Body of pancreas (tissue), 4 donors: Measurements from ENCODE around the gene LRRC9. TPM values are rescaled to one million over a fixed set of nuclear protein-coding genes. Genes with fewer than 3 reads are reported as not detected.
A peak's percentile ranks its signal among the peaks of the same experiment; 100 is the strongest.

Experiments used
- ATAC-seq: fragments of 150-250 bp; one replicate; pipeline ENCODE4 v1.9.1; 2016
- DNase-seq, 4 donors: peaks; one replicate each; pipeline ENCODE4 v3.0.0-alpha.2; 2019
- H3K27ac ChIP-seq, 4 donors: fragments of 200-600 bp; sonication (generic); 1 replicate in 3 of 4; 2 replicates in 1 of 4; pipeline versions ENCODE4 v1.5.1 to v1.6.1; 2016 to 2019; ENCODE audit warnings: mild to moderate bottlenecking in 1 of 4, mixed read lengths in 1 of 4, moderate library complexity in 1 of 4
- H3K27me3 ChIP-seq, 2 donors: fragments of 200-600 bp; sonication (generic); one replicate each; pipeline ENCODE4 v1.6.0; 2016; ENCODE audit warnings: mild to moderate bottlenecking in 1 of 2
- H3K36me3 ChIP-seq, 2 donors: fragments of 200-600 bp; sonication (generic); replicated peaks in 1 of 2; 2 replicates each; pipeline ENCODE4 v1.5.1; 2016; ENCODE audit warnings: low read depth in 2 of 2; ENCODE audit not compliant: insufficient read depth in 1 of 2
- H3K4me1 ChIP-seq: fragments of 200-600 bp; sonication (generic); one replicate; pipeline ENCODE4 v1.6.0; 2016
- H3K4me3 ChIP-seq, 2 donors: fragments of 200-600 bp; sonication (generic); 1 replicate in 1 of 2; 2 replicates in 1 of 2; pipeline ENCODE4 v1.5.1; 2016 to 2019
- H3K9me3 ChIP-seq, 3 donors: fragments of 200-600 bp; sonication (generic); 1 replicate in 2 of 3; 2 replicates in 1 of 3; pipeline ENCODE4 v1.5.1; 2016
- POLR2A ChIP-seq, 3 donors: fragments of 450-650 bp; IDR thresholded peaks; one replicate each; pipeline ENCODE4 v1.6.1; 2016; ENCODE audit warnings: antibody characterized with exemption in 3 of 3, mild to moderate bottlenecking in 2 of 3
- WGBS, 2 donors: methylation state at CpG; one replicate each; pipeline ENCODE4 v1.1.5; 2017; 5-methylcytosine and 5-hydroxymethylcytosine counted together
- intact Hi-C: fragments of 100-400 bp; cut with DNase I; formaldehyde crosslinking; loops from one replicate; pipeline ENCODE4 v1.15.1; 2023
- total RNA-seq, 2 donors: library from RNA; depleted of rRNA; stranded (reverse); fragments of >200 nt; gene quantifications; one replicate each; pipeline ENCODE4 v1.1.0, GENCODE V29; 2016
- TF ChIP-seq, protein P1 (sequence below), 7 experiments: fragments of 450-650 bp in 4 of 7; fragments of 200-600 bp in 3 of 7; sonication (generic) in 3 of 7; IDR thresholded peaks; one replicate each; pipeline ENCODE4 v1.5.1; 2016 to 2019; ENCODE audit warnings: antibody characterized with exemption in 7 of 7

Gene LRRC9
- total RNA-seq, 2 donors from 2014 or later, result not detected

DNA sequence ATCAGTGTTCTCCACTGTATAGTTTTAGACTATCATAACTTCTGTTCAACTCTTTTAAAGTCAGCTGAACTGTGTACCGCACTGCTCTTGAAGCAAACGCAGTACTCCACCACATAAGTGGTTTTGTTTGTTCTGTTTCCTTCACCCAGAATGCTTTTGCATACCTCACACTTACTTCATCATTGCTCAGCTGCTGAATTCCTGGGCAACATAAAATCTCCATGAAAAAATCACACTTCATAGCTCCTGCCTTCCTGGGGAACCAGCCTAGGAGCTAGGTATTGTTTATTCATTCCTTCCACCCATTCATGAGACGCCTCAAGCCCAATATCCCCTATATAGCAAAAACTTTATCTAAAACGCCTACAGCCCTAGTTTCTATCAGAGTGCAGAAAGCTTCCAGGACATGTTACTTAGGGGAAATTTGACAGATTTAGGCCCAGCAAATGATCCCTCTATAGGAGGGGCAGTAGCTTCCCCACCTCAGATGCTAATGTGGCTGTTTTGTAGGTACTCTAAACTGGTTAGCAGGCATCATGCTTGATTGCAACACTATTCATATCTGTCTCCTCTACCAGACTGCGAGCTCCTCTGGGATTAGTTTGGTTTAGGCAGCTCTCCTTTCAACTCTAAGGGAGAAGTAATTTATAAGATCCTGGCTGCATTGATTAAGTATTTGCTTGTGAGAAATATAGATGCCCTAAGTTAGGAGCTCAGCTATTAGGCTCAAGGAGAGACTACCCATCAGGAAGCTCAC, 44.5 kb downstream of the LRRC9 start:
- Histone ChIP-seq H3K27ac (no peak overlapping the region), H3K4me1 (no peaks in the 10 kb centered on the region), H3K36me3 (no peaks in the 10 kb centered on the region), H3K4me3 (no peak overlapping the region), H3K27me3 (no peaks in the 10 kb centered on the region), H3K9me3 (no peaks in the 10 kb centered on the region)
- intact Hi-C loops, result loop anchor here (5.0 kb wide), 1 partner anchor 223 kb away; no protein-coding TSS in a partner anchor
- no peak for TF ChIP-seq POLR2A (IDR thresholded peaks at IDR 0.05)
- TF ChIP-seq, protein P1, sequence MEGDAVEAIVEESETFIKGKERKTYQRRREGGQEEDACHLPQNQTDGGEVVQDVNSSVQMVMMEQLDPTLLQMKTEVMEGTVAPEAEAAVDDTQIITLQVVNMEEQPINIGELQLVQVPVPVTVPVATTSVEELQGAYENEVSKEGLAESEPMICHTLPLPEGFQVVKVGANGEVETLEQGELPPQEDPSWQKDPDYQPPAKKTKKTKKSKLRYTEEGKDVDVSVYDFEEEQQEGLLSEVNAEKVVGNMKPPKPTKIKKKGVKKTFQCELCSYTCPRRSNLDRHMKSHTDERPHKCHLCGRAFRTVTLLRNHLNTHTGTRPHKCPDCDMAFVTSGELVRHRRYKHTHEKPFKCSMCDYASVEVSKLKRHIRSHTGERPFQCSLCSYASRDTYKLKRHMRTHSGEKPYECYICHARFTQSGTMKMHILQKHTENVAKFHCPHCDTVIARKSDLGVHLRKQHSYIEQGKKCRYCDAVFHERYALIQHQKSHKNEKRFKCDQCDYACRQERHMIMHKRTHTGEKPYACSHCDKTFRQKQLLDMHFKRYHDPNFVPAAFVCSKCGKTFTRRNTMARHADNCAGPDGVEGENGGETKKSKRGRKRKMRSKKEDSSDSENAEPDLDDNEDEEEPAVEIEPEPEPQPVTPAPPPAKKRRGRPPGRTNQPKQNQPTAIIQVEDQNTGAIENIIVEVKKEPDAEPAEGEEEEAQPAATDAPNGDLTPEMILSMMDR (IDR thresholded peaks at IDR 0.05), result no peak
- ATAC-seq (peak; percentile 10), DNase-seq (no peak)
- WGBS, 2 donors, result 22 to 29% methylated on average over 5 of the region's 5 CpGs

DNA sequence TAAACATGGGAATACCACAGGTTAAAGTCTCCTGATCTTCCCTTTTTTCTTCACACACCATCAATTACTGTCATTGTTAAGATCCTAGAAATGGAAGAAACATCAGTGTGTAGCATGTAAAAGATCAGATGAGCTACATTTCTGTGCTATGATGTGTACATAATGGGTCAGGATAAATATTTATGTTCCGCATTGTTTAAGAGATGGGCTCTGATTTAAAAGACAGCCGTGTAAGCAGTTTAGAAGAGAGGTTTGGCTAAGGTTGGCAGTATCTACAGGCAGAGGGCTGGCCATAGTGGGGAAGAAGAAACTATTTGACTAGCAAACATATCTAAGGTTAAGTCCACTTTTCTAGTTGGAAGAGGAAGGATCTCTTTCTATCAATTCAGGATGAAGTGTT, 49.4 kb downstream of the LRRC9 start:
- H3K4me1 ChIP-seq, result no peaks in the 10 kb centered on the region
- TF ChIP-seq, protein P1 (IDR thresholded peaks at IDR 0.05), result no peak
- no peak for TF ChIP-seq POLR2A (IDR thresholded peaks at IDR 0.05)
- WGBS, 2 donors, result 48 to 64% methylated on average over 2 of the region's 2 CpGs
- DNase-seq, result no peak
- H3K27me3 ChIP-seq, result no peaks in the 10 kb centered on the region
- intact Hi-C loops, result no loop called here
- ATAC-seq, result no peak
- H3K36me3 ChIP-seq, result no peaks in the 10 kb centered on the region
- no peak overlapping the region for H3K27ac ChIP-seq
- no peak overlapping the region for H3K4me3 ChIP-seq
- no peaks in the 10 kb centered on the region for H3K9me3 ChIP-seq

DNA sequence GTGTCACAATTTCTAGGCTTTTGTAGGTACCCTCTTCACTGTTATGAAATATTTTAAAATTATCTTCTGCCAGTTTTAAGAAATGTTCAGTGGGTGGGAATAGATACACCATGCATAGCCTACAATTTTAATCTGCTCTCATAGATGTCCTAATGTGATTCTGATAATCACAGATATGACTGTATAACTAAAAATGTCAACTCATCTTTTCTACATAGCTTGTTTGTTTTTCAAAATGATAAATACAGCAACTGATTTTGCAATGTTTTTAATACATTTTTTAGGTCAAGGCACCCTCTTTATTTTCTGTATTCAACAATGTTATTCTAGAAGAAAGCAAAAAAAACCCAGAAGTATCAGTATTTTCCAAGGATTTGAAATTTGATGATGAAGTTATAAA, 61.6 kb downstream of the LRRC9 start:
- Histone ChIP-seq H3K4me1 (no peaks in the 10 kb centered on the region), H3K36me3 (no peaks in the 10 kb centered on the region), H3K27me3 (no peaks in the 10 kb centered on the region), H3K27ac (no peak overlapping the region), H3K4me3 (no peak overlapping the region), H3K9me3 (no peaks in the 10 kb centered on the region)
- ATAC-seq (no peak), DNase-seq (no peak)
- intact Hi-C loops, result no loop called here
- TF ChIP-seq, protein P1 (IDR thresholded peaks at IDR 0.05), result no peak
- TF ChIP-seq POLR2A (IDR thresholded peaks at IDR 0.05), result no peak

DNA sequence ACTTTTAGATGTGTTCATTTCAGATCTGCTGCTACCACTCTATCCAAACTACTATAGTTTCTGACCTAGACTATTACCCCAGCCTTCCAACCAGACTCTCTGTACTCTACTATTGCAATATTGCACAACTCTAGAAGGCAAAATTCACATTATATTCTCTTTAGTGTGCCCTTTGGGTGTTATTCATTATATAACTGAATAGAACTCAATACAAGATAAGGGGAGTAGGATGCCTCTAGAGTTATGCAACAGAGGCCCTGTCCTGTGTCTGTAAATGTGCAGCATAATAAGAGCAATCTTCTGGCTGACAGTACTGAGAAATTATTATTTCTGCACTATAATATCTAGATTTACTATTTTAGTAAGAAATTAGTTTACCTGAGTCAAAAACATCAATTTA, 63.1 kb downstream of the LRRC9 start:
- no peaks in the 10 kb centered on the region for H3K27me3 ChIP-seq
- H3K4me1 ChIP-seq, result no peaks in the 10 kb centered on the region
- ATAC-seq (no peak), DNase-seq (no peak)
- H3K9me3 ChIP-seq, result no peaks in the 10 kb centered on the region
- no peak overlapping the region for H3K4me3 ChIP-seq
- TF ChIP-seq POLR2A (IDR thresholded peaks at IDR 0.05), result no peak
- TF ChIP-seq, protein P1 (IDR thresholded peaks at IDR 0.05), result no peak
- H3K36me3 ChIP-seq, result no peaks in the 10 kb centered on the region
- H3K27ac ChIP-seq, result no peak overlapping the region
- intact Hi-C loops, result no loop called here

DNA sequence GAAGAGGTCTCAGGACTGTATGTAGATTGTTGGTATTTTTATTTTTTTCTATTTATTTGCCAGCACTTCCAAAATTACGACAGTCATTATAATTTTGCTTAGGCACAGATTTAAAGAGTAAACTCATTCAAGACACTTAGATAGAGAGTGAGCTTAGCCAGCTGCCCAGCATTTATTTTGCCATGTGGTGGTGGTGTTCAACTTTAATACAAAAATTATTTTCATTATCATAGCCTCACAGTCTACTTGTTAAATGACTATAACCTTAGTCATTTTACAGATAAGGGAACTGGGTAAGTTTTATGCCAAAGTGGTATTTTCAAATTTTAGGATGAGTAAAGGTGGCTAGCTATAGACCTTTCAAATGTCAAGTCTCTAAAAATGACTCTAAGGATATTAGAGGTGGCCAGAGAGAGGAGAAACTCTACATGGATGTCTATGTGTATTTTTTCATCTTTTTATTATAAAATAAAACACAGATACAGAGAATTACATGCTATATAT, 66.7 kb downstream of the LRRC9 start:
- WGBS, 2 donors, result 73 to 80% methylated on average over 1 of the region's 1 CpG
- Histone ChIP-seq H3K27me3 (no peaks in the 10 kb centered on the region), H3K4me3 (no peak overlapping the region), H3K9me3 (no peaks in the 10 kb centered on the region), H3K27ac (no peak overlapping the region), H3K36me3 (no peaks in the 10 kb centered on the region), H3K4me1 (no peaks in the 10 kb centered on the region)
- ATAC-seq (no peak), DNase-seq (no peak)
- intact Hi-C loops, result no loop called here
- no peak for TF ChIP-seq POLR2A (IDR thresholded peaks at IDR 0.05)
- TF ChIP-seq, protein P1 (IDR thresholded peaks at IDR 0.05), result no peak
